ENCODE results near the gene NLRC5. TPM values are rescaled to one million over a fixed set of nuclear protein-coding genes. Genes with fewer than 3 reads are reported as not detected.

NLRC5 gene
- total and polyA plus RNA-seq, 9 of the 15 experiments (the other 6 are each of a cell fraction or from before 2014, with no cell fraction given), result 0.59 to 0.71 TPM; not detected in 7

- H3K36me3 ChIP-seq (ENCODE audit: control insufficient read depth, insufficient read depth, low read length), result no peaks in the 10 kb centered on the region
- no peak for ATAC-seq
- no peak overlapping the region for H3K27ac ChIP-seq (ENCODE audit: extremely low read depth, low read depth, low read length)
- CTCF ChIA-PET (ENCODE audit: low intra/inter-chr PET ratio), result no interaction called here
- no peak overlapping the region for H3K9ac ChIP-seq (ENCODE audit: insufficient read depth in 1 of 2, low read depth in 2 of 2, low read length in 2 of 2)
- POLR2A ChIA-PET, result no interaction called here
- peaks cover under 1% of the 10 kb centered on the region; the same call in 1 of the 2 replicates for H4K20me1 ChIP-seq (replicated peaks; ENCODE audit: control insufficient read depth, insufficient read depth, low read length)
- no peaks in the 10 kb centered on the region for H3K79me2 ChIP-seq (ENCODE audit: control insufficient read depth, insufficient read depth, low read length)
- peaks cover 32 to 50% of the 10 kb centered on the region in 2 experiments for H3K27me3 ChIP-seq (ENCODE audit: control insufficient read depth in 2 of 2, insufficient read depth in 2 of 2, low read length in 2 of 2)
- no peak for FAIRE-seq
- no peak overlapping the region for H3K4me3 ChIP-seq
- intact Hi-C loops (cut with micrococcal nuclease), result no loop called here
- H3K4me2 ChIP-seq (ENCODE audit: insufficient read depth, low read length), result no peak overlapping the region
- no peak overlapping the region for H2AFZ ChIP-seq (ENCODE audit: low read depth, low read length)
- no TSS peak for BruUV-seq (replicated peaks)
- in situ Hi-C loops (cut with MboI), result no loop called here
- H3K9me1 ChIP-seq (ENCODE audit: control insufficient read depth, insufficient read depth, low read length), result no peaks in the 10 kb centered on the region
- WGBS (ENCODE audit: insufficient coverage, low coverage, missing lambda C conversion rate), result 0% methylated on average over 2 of the region's 2 CpGs
- H3K9me3 ChIP-seq (replicated peaks; ENCODE audit: control insufficient read depth, insufficient read depth, low read depth, low read length), result no peaks in the 10 kb centered on the region
- peaks cover 0 to 14% of the 10 kb centered on the region in 2 experiments; a peak in 3 of 5 replicates for H3K4me1 ChIP-seq (replicated peaks in 1 of 2; ENCODE audit: control insufficient read depth in 2 of 2, insufficient read depth in 2 of 2, low read length in 2 of 2)
- no peak for DNase-seq (ENCODE audit: extremely low read depth in 1 of 4, low spot score in 3 of 4)
- TF ChIP-seq ZNF277 (CRISPR knock-in tag; IDR thresholded peaks at IDR 0.05; ENCODE audit: borderline replicate concordance) (no peak), FOXA1 (IDR thresholded peaks at IDR 0.05; ENCODE audit: borderline replicate concordance) (no peak), TEAD1 (CRISPR knock-in tag; IDR thresholded peaks at IDR 0.05) (no peak), CREB3L1 (IDR thresholded peaks at IDR 0.05; ENCODE audit: borderline replicate concordance, low read depth) (no peak), YBX1 (IDR thresholded peaks at IDR 0.05) (no peak), SNRNP70 (optimal IDR thresholded peaks at IDR 0.05; ENCODE audit: low read depth, low read length) (no peak), BCOR (IDR thresholded peaks at IDR 0.05) (no peak)
- TF ChIP-seq, protein P1, sequence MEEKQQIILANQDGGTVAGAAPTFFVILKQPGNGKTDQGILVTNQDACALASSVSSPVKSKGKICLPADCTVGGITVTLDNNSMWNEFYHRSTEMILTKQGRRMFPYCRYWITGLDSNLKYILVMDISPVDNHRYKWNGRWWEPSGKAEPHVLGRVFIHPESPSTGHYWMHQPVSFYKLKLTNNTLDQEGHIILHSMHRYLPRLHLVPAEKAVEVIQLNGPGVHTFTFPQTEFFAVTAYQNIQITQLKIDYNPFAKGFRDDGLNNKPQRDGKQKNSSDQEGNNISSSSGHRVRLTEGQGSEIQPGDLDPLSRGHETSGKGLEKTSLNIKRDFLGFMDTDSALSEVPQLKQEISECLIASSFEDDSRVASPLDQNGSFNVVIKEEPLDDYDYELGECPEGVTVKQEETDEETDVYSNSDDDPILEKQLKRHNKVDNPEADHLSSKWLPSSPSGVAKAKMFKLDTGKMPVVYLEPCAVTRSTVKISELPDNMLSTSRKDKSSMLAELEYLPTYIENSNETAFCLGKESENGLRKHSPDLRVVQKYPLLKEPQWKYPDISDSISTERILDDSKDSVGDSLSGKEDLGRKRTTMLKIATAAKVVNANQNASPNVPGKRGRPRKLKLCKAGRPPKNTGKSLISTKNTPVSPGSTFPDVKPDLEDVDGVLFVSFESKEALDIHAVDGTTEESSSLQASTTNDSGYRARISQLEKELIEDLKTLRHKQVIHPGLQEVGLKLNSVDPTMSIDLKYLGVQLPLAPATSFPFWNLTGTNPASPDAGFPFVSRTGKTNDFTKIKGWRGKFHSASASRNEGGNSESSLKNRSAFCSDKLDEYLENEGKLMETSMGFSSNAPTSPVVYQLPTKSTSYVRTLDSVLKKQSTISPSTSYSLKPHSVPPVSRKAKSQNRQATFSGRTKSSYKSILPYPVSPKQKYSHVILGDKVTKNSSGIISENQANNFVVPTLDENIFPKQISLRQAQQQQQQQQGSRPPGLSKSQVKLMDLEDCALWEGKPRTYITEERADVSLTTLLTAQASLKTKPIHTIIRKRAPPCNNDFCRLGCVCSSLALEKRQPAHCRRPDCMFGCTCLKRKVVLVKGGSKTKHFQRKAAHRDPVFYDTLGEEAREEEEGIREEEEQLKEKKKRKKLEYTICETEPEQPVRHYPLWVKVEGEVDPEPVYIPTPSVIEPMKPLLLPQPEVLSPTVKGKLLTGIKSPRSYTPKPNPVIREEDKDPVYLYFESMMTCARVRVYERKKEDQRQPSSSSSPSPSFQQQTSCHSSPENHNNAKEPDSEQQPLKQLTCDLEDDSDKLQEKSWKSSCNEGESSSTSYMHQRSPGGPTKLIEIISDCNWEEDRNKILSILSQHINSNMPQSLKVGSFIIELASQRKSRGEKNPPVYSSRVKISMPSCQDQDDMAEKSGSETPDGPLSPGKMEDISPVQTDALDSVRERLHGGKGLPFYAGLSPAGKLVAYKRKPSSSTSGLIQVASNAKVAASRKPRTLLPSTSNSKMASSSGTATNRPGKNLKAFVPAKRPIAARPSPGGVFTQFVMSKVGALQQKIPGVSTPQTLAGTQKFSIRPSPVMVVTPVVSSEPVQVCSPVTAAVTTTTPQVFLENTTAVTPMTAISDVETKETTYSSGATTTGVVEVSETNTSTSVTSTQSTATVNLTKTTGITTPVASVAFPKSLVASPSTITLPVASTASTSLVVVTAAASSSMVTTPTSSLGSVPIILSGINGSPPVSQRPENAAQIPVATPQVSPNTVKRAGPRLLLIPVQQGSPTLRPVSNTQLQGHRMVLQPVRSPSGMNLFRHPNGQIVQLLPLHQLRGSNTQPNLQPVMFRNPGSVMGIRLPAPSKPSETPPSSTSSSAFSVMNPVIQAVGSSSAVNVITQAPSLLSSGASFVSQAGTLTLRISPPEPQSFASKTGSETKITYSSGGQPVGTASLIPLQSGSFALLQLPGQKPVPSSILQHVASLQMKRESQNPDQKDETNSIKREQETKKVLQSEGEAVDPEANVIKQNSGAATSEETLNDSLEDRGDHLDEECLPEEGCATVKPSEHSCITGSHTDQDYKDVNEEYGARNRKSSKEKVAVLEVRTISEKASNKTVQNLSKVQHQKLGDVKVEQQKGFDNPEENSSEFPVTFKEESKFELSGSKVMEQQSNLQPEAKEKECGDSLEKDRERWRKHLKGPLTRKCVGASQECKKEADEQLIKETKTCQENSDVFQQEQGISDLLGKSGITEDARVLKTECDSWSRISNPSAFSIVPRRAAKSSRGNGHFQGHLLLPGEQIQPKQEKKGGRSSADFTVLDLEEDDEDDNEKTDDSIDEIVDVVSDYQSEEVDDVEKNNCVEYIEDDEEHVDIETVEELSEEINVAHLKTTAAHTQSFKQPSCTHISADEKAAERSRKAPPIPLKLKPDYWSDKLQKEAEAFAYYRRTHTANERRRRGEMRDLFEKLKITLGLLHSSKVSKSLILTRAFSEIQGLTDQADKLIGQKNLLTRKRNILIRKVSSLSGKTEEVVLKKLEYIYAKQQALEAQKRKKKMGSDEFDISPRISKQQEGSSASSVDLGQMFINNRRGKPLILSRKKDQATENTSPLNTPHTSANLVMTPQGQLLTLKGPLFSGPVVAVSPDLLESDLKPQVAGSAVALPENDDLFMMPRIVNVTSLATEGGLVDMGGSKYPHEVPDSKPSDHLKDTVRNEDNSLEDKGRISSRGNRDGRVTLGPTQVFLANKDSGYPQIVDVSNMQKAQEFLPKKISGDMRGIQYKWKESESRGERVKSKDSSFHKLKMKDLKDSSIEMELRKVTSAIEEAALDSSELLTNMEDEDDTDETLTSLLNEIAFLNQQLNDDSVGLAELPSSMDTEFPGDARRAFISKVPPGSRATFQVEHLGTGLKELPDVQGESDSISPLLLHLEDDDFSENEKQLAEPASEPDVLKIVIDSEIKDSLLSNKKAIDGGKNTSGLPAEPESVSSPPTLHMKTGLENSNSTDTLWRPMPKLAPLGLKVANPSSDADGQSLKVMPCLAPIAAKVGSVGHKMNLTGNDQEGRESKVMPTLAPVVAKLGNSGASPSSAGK (IDR thresholded peaks at IDR 0.05), result no peak
Measured at GRCh38 chr16:56993204-56993603, 3.8 kb downstream of the NLRC5 start.
